Measurements from ENCODE around the gene HTT. TPM values are rescaled to one million over a fixed set of nuclear protein-coding genes. Genes with fewer than 3 reads are reported as not detected.

The HTT gene
- total RNA-seq, 1 experiment from 2014 or later: 64.4 TPM

DNA sequence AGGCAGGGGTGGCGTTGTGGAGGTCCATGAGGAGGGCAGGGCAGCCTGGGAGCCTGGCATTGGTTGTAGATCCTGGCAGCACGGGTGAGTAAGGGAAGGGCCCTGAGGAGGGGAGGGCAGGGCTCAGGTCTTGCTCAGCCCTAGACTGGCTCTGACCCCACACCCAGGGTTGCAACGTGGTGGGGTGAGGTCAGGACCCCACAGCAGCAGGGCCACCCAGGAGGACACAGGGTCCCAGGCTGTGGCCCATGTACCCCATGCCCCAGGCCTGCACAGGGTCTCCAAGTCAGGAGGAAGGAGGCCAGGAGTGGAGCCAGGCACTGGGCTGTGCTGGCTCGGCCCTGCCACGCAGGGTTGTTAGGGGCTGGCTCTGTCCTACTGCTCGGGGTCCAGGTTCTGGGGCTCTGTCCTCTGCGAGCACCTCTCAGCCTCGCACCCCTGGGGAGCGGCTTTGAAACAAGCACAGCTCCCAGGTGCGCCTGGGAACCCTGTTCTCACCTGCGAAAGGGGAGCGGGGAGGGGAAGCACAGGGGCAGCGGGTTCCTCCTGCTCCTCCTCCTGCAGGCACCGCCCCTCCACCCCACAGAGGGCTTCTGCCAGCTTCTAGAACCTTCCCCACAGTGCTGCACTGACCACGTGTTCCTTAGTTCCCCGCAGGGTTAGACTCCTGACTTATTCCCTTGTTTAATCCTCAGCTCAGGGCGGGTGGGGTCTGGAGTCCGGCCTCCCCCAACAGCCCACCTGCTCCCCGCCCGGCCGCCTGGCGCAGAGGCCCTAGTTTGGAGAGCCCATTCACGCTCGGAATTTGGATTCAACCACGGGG is 194.8 kb downstream of the HTT start:
- Histone ChIP-seq H3K56ac (ENCODE audit: insufficient read length, low read depth, low read length) (no peak overlapping the region), H2BK20ac (ENCODE audit: low read depth, low read length, poor library complexity, severe bottlenecking) (no peak overlapping the region), H3K4me2 (ENCODE audit: insufficient read depth, insufficient read length, low read length) (no peak overlapping the region), H3K79me2 (ENCODE audit: insufficient read depth, low read length) (no peaks in the 10 kb centered on the region), H3K4me1 (ENCODE audit: insufficient read depth, low read length) (no peaks in the 10 kb centered on the region), H3K23me2 (ENCODE audit: insufficient read length, low read depth, low read length, poor library complexity, severe bottlenecking) (no peaks in the 10 kb centered on the region), H2BK5ac (ENCODE audit: insufficient read length, low read length) (no peak overlapping the region), H4K20me1 (ENCODE audit: control insufficient read depth, insufficient read depth, insufficient read length) (no peaks in the 10 kb centered on the region), H3K27me3 (ENCODE audit: insufficient read depth, low read length) (no peaks in the 10 kb centered on the region), H3K14ac (ENCODE audit: insufficient read depth, low read length) (no peak overlapping the region), H4K91ac (ENCODE audit: insufficient read length, low read depth, low read length) (no peak overlapping the region), H3K9ac (ENCODE audit: extremely low read depth, insufficient read length, low read length) (no peak overlapping the region), H2BK120ac (ENCODE audit: low read depth, low read length, poor library complexity, severe bottlenecking) (no peak overlapping the region), H3T11ph (ENCODE audit: low read length) (no peak overlapping the region), H2BK15ac (ENCODE audit: low read depth, low read length) (no peak overlapping the region), H3K79me1 (ENCODE audit: insufficient read depth, low read depth, low read length, poor library complexity, severe bottlenecking) (no peaks in the 10 kb centered on the region), H2BK12ac (ENCODE audit: insufficient read length, low read depth, low read length) (no peak overlapping the region), H2AK5ac (ENCODE audit: insufficient read length, low read length) (no peak overlapping the region), H3K4ac (ENCODE audit: low read depth, low read length) (no peak overlapping the region), H3K23ac (ENCODE audit: insufficient read length, low read depth, low read length) (no peak overlapping the region), H3K27ac (ENCODE audit: insufficient read length, low read depth, low read length) (no peak overlapping the region), H2AFZ (ENCODE audit: low read length) (no peak overlapping the region), H3K9me3 (ENCODE audit: control insufficient read depth, low read depth, low read length) (no peaks in the 10 kb centered on the region), H4K5ac (ENCODE audit: insufficient read length, low read depth, low read length) (no peak overlapping the region), H3K18ac (ENCODE audit: insufficient read length, low read depth, low read length) (no peak overlapping the region), H4K8ac (replicated peaks; ENCODE audit: insufficient read length, low read depth, low read length) (no peak overlapping the region)
- Mint-ChIP-seq H3K27ac (no peak overlapping the region), H3K36me3 (ENCODE audit: insufficient read depth in 1 of 3, low read depth in 3 of 3) (no peaks in the 10 kb centered on the region), H3K9me3 (no peaks in the 10 kb centered on the region), H3K4me3 (no peak overlapping the region), H3K27me3 (ENCODE audit: low read depth) (peaks cover 10% of the 10 kb centered on the region), H3K4me1 (peaks cover 4 to 14% of the 10 kb centered on the region in 2 experiments; a peak in 3 of 4 replicates)
- TF ChIP-seq, protein P1, sequence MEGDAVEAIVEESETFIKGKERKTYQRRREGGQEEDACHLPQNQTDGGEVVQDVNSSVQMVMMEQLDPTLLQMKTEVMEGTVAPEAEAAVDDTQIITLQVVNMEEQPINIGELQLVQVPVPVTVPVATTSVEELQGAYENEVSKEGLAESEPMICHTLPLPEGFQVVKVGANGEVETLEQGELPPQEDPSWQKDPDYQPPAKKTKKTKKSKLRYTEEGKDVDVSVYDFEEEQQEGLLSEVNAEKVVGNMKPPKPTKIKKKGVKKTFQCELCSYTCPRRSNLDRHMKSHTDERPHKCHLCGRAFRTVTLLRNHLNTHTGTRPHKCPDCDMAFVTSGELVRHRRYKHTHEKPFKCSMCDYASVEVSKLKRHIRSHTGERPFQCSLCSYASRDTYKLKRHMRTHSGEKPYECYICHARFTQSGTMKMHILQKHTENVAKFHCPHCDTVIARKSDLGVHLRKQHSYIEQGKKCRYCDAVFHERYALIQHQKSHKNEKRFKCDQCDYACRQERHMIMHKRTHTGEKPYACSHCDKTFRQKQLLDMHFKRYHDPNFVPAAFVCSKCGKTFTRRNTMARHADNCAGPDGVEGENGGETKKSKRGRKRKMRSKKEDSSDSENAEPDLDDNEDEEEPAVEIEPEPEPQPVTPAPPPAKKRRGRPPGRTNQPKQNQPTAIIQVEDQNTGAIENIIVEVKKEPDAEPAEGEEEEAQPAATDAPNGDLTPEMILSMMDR (conservative IDR thresholded peaks at IDR 0.05): no peak
- DNase-seq: no peak
- WGBS (ENCODE audit: extremely low coverage, insufficient read length, low lambda C conversion rate): no CpG with 5 or more reads among the region's 25 CpGs
